Measurements from ENCODE around the gene OSER1.

GRCh38 chr20:44218446-44218845 is 7.9 kb upstream of the OSER1 start:
- TF ChIP-seq GATA2 (IDR thresholded peaks at IDR 0.05; ENCODE audit: low read depth, low read length): no peak
- no peak for TF ChIP-seq GATA3 (IDR thresholded peaks at IDR 0.05; ENCODE audit: low read depth, low read length)

All from SH-SY5Y (cell line).